Measurements from ENCODE around the gene SERP2.

The SERP2 gene

GRCh38 chr13:44359983-44360375 lies 13.6 kb upstream of the SERP2 start:
- DNase-seq (ENCODE audit: low read depth), result no peak

GRCh38 chr13:44362394-44363040 lies 11.1 kb upstream of the SERP2 start:
- no peak for DNase-seq (ENCODE audit: low read depth)

- DNase-seq (ENCODE audit: low read depth), result no peak
Observed at GRCh38 chr13:44363631-44364344, 9.8 kb upstream of the SERP2 start.

- no peak for DNase-seq (ENCODE audit: low read depth)
Observed at GRCh38 chr13:44364345-44365000, 9.2 kb upstream of the SERP2 start.

GRCh38 chr13:44365008-44365407 lies 8.6 kb upstream of the SERP2 start:
- no peak for DNase-seq (ENCODE audit: low read depth)

- DNase-seq (ENCODE audit: low read depth), result no peak
Observed at GRCh38 chr13:44365899-44366298, 7.7 kb upstream of the SERP2 start.

- DNase-seq (ENCODE audit: low read depth), result no peak
Observed at GRCh38 chr13:44368062-44368591, 5.5 kb upstream of the SERP2 start.

- DNase-seq (ENCODE audit: low read depth), result no peak
Observed at GRCh38 chr13:44368599-44369368, 4.8 kb upstream of the SERP2 start.

- no peak for DNase-seq (ENCODE audit: low read depth)
Observed at GRCh38 chr13:44371421-44371820, 2.2 kb upstream of the SERP2 start.

GRCh38 chr13:44373247-44373600 lies 400 bp upstream of the SERP2 start:
- no peak for DNase-seq (ENCODE audit: low read depth)

- DNase-seq (ENCODE audit: low read depth), result no peak
Observed at GRCh38 chr13:44374348-44374712, 706 bp downstream of the SERP2 start.

GRCh38 chr13:44378277-44378676 lies 4.7 kb downstream of the SERP2 start:
- no peak for DNase-seq (ENCODE audit: low read depth)

GRCh38 chr13:44379885-44380284 lies 6.3 kb downstream of the SERP2 start:
- no peak for DNase-seq (ENCODE audit: low read depth)

GRCh38 chr13:44380404-44381165 lies 7.0 kb downstream of the SERP2 start:
- no peak for DNase-seq (ENCODE audit: low read depth)

GRCh38 chr13:44382635-44383145 lies 9.1 kb downstream of the SERP2 start:
- DNase-seq (ENCODE audit: low read depth), result no peak

GRCh38 chr13:44383945-44384344 lies 10.3 kb downstream of the SERP2 start:
- no peak for DNase-seq (ENCODE audit: low read depth)

GRCh38 chr13:44384778-44385177 lies 11.2 kb downstream of the SERP2 start:
- no peak for DNase-seq (ENCODE audit: low read depth)

GRCh38 chr13:44385401-44385800 lies 11.8 kb downstream of the SERP2 start:
- DNase-seq (ENCODE audit: low read depth), result no peak

GRCh38 chr13:44385847-44386246 lies 12.2 kb downstream of the SERP2 start:
- DNase-seq (ENCODE audit: low read depth), result no peak

GRCh38 chr13:44386913-44387556 lies 13.4 kb downstream of the SERP2 start:
- DNase-seq (ENCODE audit: low read depth), result no peak
